RWPE2 (cell line): ENCODE results near the gene ZBTB20.

Experiments
- ATAC-seq: fragments of 200-7000 bp; cut with Tn5 transposase; 3 replicates; pipeline ENCODE4 v1.9.1; 2021; ENCODE audit warnings: low read depth
- DNase-seq: peaks from one replicate; pipeline ENCODE4 v3.0.0-alpha.2; 2020; ENCODE audit warnings: low spot score
- H3K27ac ChIP-seq: fragments of 450-650 bp; 2 replicates; pipeline ENCODE4 v1.5.1; 2017; ENCODE audit warnings: mild to moderate bottlenecking; ENCODE audit not compliant: poor library complexity, severe bottlenecking
- H3K27me3 ChIP-seq: fragments of 250-450 bp; sonication (Bioruptor Pico); 2 replicates; pipeline ENCODE4 v1.5.1; 2021; ENCODE audit warnings: mild to moderate bottlenecking, moderate library complexity; ENCODE audit not compliant: insufficient read depth, poor library complexity, severe bottlenecking
- H3K36me3 ChIP-seq: fragments of 250-450 bp; sonication (Bioruptor Pico); 2 replicates; pipeline ENCODE4 v1.5.1; 2020; ENCODE audit warnings: low read depth, mild to moderate bottlenecking, moderate library complexity
- H3K4me1 ChIP-seq: fragments of 250-450 bp; sonication (Bioruptor Pico); 2 replicates; pipeline ENCODE4 v1.5.1; 2021; ENCODE audit warnings: mild to moderate bottlenecking, moderate library complexity; ENCODE audit not compliant: insufficient read depth, poor library complexity, severe bottlenecking
- H3K4me3 ChIP-seq: fragments of 250-450 bp; sonication (Bioruptor Pico); 2 replicates; pipeline ENCODE4 v1.5.1; 2021; ENCODE audit warnings: mild to moderate bottlenecking, moderate library complexity; ENCODE audit not compliant: severe bottlenecking
- H3K9me3 ChIP-seq: fragments of 250-450 bp; sonication (Bioruptor Pico); 2 replicates; pipeline ENCODE4 v1.5.1; 2021; ENCODE audit warnings: mild to moderate bottlenecking, moderate library complexity; ENCODE audit not compliant: severe bottlenecking
- TF ChIP-seq, protein P1 (sequence below): fragments of 450-650 bp; IDR thresholded peaks from one replicate; pipeline ENCODE4 v1.5.1; 2017; ENCODE audit warnings: mild to moderate bottlenecking, moderate library complexity; ENCODE audit not compliant: poor library complexity, severe bottlenecking

ZBTB20 gene

GRCh38 chr3:115156046-115156654 is 9.1 kb upstream of the ZBTB20 start:
- H3K4me3 ChIP-seq: no peak overlapping the region
- 0 out of 3 replicates have a peak, but pooled peaks have one; percentile 38 for ATAC-seq
- H3K27me3 ChIP-seq: no peaks in the 10 kb centered on the region
- TF ChIP-seq, protein P1, sequence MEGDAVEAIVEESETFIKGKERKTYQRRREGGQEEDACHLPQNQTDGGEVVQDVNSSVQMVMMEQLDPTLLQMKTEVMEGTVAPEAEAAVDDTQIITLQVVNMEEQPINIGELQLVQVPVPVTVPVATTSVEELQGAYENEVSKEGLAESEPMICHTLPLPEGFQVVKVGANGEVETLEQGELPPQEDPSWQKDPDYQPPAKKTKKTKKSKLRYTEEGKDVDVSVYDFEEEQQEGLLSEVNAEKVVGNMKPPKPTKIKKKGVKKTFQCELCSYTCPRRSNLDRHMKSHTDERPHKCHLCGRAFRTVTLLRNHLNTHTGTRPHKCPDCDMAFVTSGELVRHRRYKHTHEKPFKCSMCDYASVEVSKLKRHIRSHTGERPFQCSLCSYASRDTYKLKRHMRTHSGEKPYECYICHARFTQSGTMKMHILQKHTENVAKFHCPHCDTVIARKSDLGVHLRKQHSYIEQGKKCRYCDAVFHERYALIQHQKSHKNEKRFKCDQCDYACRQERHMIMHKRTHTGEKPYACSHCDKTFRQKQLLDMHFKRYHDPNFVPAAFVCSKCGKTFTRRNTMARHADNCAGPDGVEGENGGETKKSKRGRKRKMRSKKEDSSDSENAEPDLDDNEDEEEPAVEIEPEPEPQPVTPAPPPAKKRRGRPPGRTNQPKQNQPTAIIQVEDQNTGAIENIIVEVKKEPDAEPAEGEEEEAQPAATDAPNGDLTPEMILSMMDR: no peak
- DNase-seq: no peak
- no peaks in the 10 kb centered on the region for H3K36me3 ChIP-seq
- H3K27ac ChIP-seq: no peak overlapping the region
- no peaks in the 10 kb centered on the region for H3K4me1 ChIP-seq
- no peaks in the 10 kb centered on the region for H3K9me3 ChIP-seq

- TF ChIP-seq, protein P1: no peak
- ATAC-seq: no peak
- Histone ChIP-seq H3K36me3 (no peaks in the 10 kb centered on the region), H3K4me1 (no peaks in the 10 kb centered on the region), H3K27me3 (no peaks in the 10 kb centered on the region), H3K27ac (no peak overlapping the region), H3K4me3 (no peak overlapping the region), H3K9me3 (no peaks in the 10 kb centered on the region)
- no peak for DNase-seq
These were observed 7.5 kb upstream of the ZBTB20 start for GRCh38 chr3:115154611-115155010.

GRCh38 chr3:115151921-115152320 is 4.8 kb upstream of the ZBTB20 start:
- H3K27ac ChIP-seq: no peak overlapping the region
- H3K4me3 ChIP-seq: no peak overlapping the region
- ATAC-seq (no peak), DNase-seq (no peak)
- no peaks in the 10 kb centered on the region for H3K4me1 ChIP-seq
- TF ChIP-seq, protein P1: no peak
- H3K27me3 ChIP-seq: no peaks in the 10 kb centered on the region
- no peaks in the 10 kb centered on the region for H3K9me3 ChIP-seq
- H3K36me3 ChIP-seq: no peaks in the 10 kb centered on the region

DNA sequence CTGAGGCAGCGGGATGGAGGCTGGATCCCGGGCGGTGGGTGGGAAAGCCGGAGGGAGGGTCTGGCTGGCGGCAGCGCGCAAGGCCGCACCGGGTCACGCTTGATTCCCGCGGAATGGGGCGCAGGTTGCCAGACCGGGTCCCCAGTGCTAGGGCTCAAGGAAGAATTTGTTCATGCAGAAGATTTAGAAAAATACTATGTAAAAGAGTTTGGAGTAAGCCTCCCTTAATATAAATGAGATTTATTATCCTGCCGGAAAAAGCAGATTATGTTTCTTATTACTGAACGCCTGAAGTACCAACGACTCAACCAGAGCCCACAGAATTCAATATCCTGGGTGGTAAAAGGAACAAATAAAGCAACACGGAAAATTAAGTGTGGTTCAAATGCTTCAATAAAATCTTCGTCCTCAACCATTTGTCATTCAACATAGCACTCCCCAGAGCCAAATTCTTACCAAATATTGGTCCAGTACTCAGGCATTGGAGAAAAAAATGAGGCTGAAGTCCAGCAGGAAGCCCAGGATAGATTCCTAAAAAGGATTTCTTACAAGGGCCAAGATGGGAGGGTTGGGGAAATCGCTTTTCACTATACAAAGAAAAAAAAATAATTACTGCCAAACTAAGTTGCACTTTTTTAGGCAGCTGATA is 1.2 kb upstream of the ZBTB20 start:
- Histone ChIP-seq H3K36me3 (no peaks in the 10 kb centered on the region), H3K9me3 (no peaks in the 10 kb centered on the region), H3K4me3 (peak overlapping the region; percentile 62), H3K27me3 (no peaks in the 10 kb centered on the region), H3K27ac (peak overlapping the region; percentile 73), H3K4me1 (no peaks in the 10 kb centered on the region)
- DNase-seq (no peak), ATAC-seq (no peak; the same call in 2 of the 3 replicates)
- TF ChIP-seq, protein P1: no peak
